BLaER1 treated with 17β-estradiol and CSF1 and Interleukin-3, amounts not matched to agents 10 nM and 100 nM (cell line): ENCODE measurements around the gene PDE4B.

ENCODE experiments used
- H3K27ac ChIP-seq, 11 experiments: shearing (Covaris generic); formaldehyde crosslinking; 2 replicates each; pipeline ENCODE4 v1.8.1; 2022
- H3K27me3 ChIP-seq, 11 experiments: shearing (Covaris generic); formaldehyde crosslinking; 2 replicates each; pipeline ENCODE4 v1.8.1; 2022
- H3K36me3 ChIP-seq, 11 experiments: shearing (Covaris generic); formaldehyde crosslinking; 2 replicates each; pipeline ENCODE4 v1.8.1; 2022
- H3K4me1 ChIP-seq, 10 experiments: shearing (Covaris generic); formaldehyde crosslinking; 2 replicates each; pipeline ENCODE4 v1.8.1; 2022
- H3K4me2 ChIP-seq, 11 experiments: shearing (Covaris generic); formaldehyde crosslinking; 2 replicates each; pipeline ENCODE4 v1.8.1; 2022
- H3K4me3 ChIP-seq, 10 experiments: shearing (Covaris generic); formaldehyde crosslinking; 2 replicates each; pipeline ENCODE4 v1.8.1; 2022
- H3K9ac ChIP-seq, 11 experiments: shearing (Covaris generic); formaldehyde crosslinking; 2 replicates each; pipeline ENCODE4 v1.8.1; 2022
- H3K9me3 ChIP-seq, 11 experiments: shearing (Covaris generic); formaldehyde crosslinking; replicated peaks in 1 of 11; 2 replicates each; pipeline ENCODE4 v1.8.1; 2022
- H4K20me1 ChIP-seq, 11 experiments: shearing (Covaris generic); formaldehyde crosslinking; 2 replicates each; pipeline ENCODE4 v1.8.1; 2022
- Cebpa-rat ChIP-seq, 11 experiments: shearing (Covaris generic); IDR thresholded peaks; 2 replicates each; pipeline ENCODE4 v1.8.1; 2022

PDE4B gene

GRCh38 chr1:65949933-65950332 lies 157.2 kb downstream of the PDE4B start:
- no peaks in the 10 kb centered on the region for H4K20me1 ChIP-seq
- no peaks in the 10 kb centered on the region for H3K9me3 ChIP-seq
- no peaks in the 10 kb centered on the region for H3K4me1 ChIP-seq
- no peak overlapping the region for H3K4me3 ChIP-seq
- H3K36me3 ChIP-seq: no peaks in the 10 kb centered on the region
- H3K27me3 ChIP-seq: no peaks in the 10 kb centered on the region
- H3K9ac ChIP-seq: no peak overlapping the region
- H3K27ac ChIP-seq: no peak overlapping the region
- no peak for TF ChIP-seq Cebpa-rat (IDR thresholded peaks at IDR 0.05)
- no peak overlapping the region for H3K4me2 ChIP-seq

DNA sequence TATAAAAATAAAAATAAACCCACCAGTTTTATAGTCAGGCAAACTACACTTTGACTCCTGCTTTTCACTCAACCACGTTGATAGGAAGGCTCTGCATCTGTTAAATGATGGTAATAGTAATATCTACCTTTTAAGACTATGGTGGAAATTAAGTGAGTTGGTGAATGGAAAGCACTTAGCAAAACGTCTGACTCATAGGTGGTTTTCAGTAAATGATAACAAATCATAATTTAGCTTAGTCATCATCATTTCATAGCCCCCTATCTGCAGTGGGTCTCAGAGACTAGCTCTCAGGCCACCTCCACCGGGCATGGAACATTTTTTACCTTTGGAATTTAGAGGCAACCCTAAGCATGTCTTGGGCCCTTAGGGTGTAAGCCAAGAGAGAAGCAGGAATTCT lies 160.0 kb downstream of the PDE4B start:
- TF ChIP-seq Cebpa-rat (IDR thresholded peaks at IDR 0.05): no peak
- Histone ChIP-seq H4K20me1 (no peaks in the 10 kb centered on the region), H3K9me3 (no peaks in the 10 kb centered on the region), H3K4me3 (no peak overlapping the region), H3K27ac (no peak overlapping the region), H3K4me1 (no peaks in the 10 kb centered on the region), H3K36me3 (no peaks in the 10 kb centered on the region), H3K4me2 (no peak overlapping the region), H3K9ac (no peak overlapping the region), H3K27me3 (no peaks in the 10 kb centered on the region)

DNA sequence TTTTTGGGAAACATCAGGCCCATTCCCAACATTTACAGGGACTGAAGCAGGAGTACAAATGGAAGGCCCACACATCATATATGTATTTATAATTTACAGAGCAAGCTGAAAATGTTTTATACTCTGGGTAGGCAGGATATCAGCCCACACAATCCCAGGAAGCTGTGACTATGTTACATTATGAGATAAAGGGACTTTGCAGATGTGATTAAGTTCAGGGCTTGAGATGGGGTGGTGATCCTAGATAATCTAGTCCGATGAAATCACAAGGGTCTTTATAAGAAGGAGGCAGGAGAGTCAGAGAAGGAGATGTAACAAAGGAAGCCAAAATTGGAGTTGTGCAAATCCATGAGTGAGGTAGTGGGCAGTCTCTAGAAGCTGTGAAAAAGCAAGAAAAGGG lies 160.5 kb downstream of the PDE4B start:
- no peak overlapping the region for H3K4me2 ChIP-seq
- no peak overlapping the region for H3K27ac ChIP-seq
- H4K20me1 ChIP-seq: no peaks in the 10 kb centered on the region
- no peak overlapping the region for H3K9ac ChIP-seq
- H3K9me3 ChIP-seq: no peaks in the 10 kb centered on the region
- no peak overlapping the region for H3K4me3 ChIP-seq
- H3K36me3 ChIP-seq: no peaks in the 10 kb centered on the region
- no peak for TF ChIP-seq Cebpa-rat (IDR thresholded peaks at IDR 0.05)
- no peaks in the 10 kb centered on the region for H3K27me3 ChIP-seq
- H3K4me1 ChIP-seq: no peaks in the 10 kb centered on the region

- Histone ChIP-seq H4K20me1 (no peaks in the 10 kb centered on the region), H3K4me1 (0 out of 20 replicates have a peak, but pooled peaks cover 0 to 3% (median 0%) of the 10 kb centered on the region in 10 experiments), H3K27me3 (no peaks in the 10 kb centered on the region), H3K9me3 (no peaks in the 10 kb centered on the region), H3K4me3 (no peak overlapping the region), H3K36me3 (no peaks in the 10 kb centered on the region), H3K9ac (no peak overlapping the region), H3K4me2 (no peak overlapping the region), H3K27ac (no peak overlapping the region)
- no peak for TF ChIP-seq Cebpa-rat (IDR thresholded peaks at IDR 0.05)
These were observed 162.4 kb downstream of the PDE4B start for GRCh38 chr1:65955071-65955470.

GRCh38 chr1:65955503-65955902 lies 162.8 kb downstream of the PDE4B start:
- H3K27ac ChIP-seq: no peak overlapping the region
- no peaks in the 10 kb centered on the region for H3K9me3 ChIP-seq
- no peak overlapping the region for H3K4me2 ChIP-seq
- no peaks in the 10 kb centered on the region for H3K27me3 ChIP-seq
- H3K4me3 ChIP-seq: no peak overlapping the region
- no peak for TF ChIP-seq Cebpa-rat (IDR thresholded peaks at IDR 0.05)
- H4K20me1 ChIP-seq: no peaks in the 10 kb centered on the region
- H3K9ac ChIP-seq: no peak overlapping the region
- H3K36me3 ChIP-seq: no peaks in the 10 kb centered on the region
- H3K4me1 ChIP-seq: 0 out of 20 replicates have a peak, but pooled peaks cover 0 to 6% (median 0%) of the 10 kb centered on the region in 10 experiments

GRCh38 chr1:65958561-65959350 lies 166.1 kb downstream of the PDE4B start:
- Histone ChIP-seq H3K9me3 (no peaks in the 10 kb centered on the region), H3K4me1 (0 out of 20 replicates have a peak, but pooled peaks cover 0 to 6% (median 0%) of the 10 kb centered on the region in 10 experiments), H4K20me1 (no peaks in the 10 kb centered on the region), H3K27ac (no peak overlapping the region), H3K4me2 (no peak overlapping the region), H3K36me3 (no peaks in the 10 kb centered on the region), H3K27me3 (no peaks in the 10 kb centered on the region), H3K9ac (no peak overlapping the region), H3K4me3 (no peak overlapping the region)
- TF ChIP-seq Cebpa-rat (IDR thresholded peaks at IDR 0.05): no peak

GRCh38 chr1:65959896-65960567 lies 167.3 kb downstream of the PDE4B start:
- Histone ChIP-seq H3K4me3 (no peak overlapping the region), H3K4me2 (0 out of 22 replicates have a peak overlapping the region, but pooled peaks of 1 of the 11 experiments have one; percentile 3), H3K36me3 (no peaks in the 10 kb centered on the region), H3K27ac (no peak overlapping the region), H3K9me3 (no peaks in the 10 kb centered on the region), H4K20me1 (no peaks in the 10 kb centered on the region), H3K9ac (no peak overlapping the region), H3K27me3 (no peaks in the 10 kb centered on the region), H3K4me1 (0 out of 20 replicates have a peak, but pooled peaks cover 0 to 6% (median 0%) of the 10 kb centered on the region in 10 experiments)
- TF ChIP-seq Cebpa-rat (IDR thresholded peaks at IDR 0.05): no peak

DNA sequence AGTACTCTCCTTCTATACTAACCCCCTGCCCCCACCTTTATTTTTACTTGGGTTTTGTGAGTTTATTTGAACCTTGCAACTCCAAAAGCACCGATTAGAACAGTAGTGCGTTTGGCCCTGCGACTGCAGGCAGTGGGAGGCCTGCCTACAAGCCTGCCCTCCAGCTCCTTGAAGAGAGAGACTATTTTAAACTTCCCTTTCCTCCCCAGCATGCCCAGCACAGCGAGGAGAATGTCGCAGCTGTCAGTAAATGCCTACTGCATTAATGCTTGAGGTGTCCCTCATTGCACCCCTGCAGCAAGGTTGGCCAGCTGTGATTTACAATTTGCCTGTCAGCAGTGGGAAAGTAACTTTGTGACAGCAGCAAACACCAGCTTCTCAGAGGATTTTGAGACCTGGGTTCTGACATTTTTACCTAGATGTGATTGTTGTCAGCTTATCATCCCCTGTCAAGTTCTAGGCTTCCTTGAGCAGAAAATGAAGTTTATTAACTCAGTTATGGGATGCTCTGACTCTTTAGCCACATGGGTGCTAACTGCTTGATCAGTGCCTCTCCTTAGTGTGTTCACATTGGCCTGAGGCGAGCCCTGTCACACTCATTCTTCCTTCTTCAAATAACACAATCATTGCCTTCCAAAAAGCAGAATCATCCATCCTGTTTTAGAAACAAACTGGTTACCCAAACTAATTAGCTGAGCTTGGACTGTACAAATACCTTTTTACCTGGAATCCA lies 170.6 kb downstream of the PDE4B start:
- no peaks in the 10 kb centered on the region for H3K36me3 ChIP-seq
- H3K4me2 ChIP-seq: no peak overlapping the region
- H3K9ac ChIP-seq: no peak overlapping the region
- H3K4me3 ChIP-seq: no peak overlapping the region
- H3K27ac ChIP-seq: no peak overlapping the region
- no peaks in the 10 kb centered on the region for H4K20me1 ChIP-seq
- 0 out of 22 replicates have a peak, but pooled peaks cover 0 to 6% (median 0%) of the 10 kb centered on the region in 11 experiments for H3K9me3 ChIP-seq
- no peaks in the 10 kb centered on the region for H3K27me3 ChIP-seq
- TF ChIP-seq Cebpa-rat (IDR thresholded peaks at IDR 0.05): no peak
- 0 out of 20 replicates have a peak, but pooled peaks cover 0 to 6% (median 0%) of the 10 kb centered on the region in 10 experiments for H3K4me1 ChIP-seq

DNA sequence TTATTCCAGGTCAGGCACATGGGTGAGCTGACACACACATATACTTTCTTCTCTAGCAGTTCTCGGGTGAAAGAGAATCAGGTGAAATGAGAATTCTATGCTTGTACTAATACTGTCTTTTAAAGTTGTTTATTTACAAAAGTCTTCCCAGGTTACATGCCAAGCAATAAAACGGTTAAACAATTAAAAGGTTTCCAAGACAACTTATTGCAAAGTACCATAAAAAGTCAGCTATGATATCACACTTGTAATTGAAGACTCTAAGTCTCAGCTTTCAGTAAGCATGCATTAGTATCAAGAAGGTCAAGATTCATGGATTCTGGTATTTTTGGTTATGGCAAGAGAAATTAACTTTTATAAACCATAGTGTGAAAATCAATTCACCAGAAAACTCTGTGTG lies 171.4 kb downstream of the PDE4B start:
- Histone ChIP-seq H3K4me2 (no peak overlapping the region), H3K27me3 (no peaks in the 10 kb centered on the region), H4K20me1 (no peaks in the 10 kb centered on the region), H3K4me3 (no peak overlapping the region), H3K36me3 (no peaks in the 10 kb centered on the region), H3K9ac (no peak overlapping the region), H3K27ac (no peak overlapping the region), H3K4me1 (0 out of 20 replicates have a peak, but pooled peaks cover 0 to 6% (median 0%) of the 10 kb centered on the region in 10 experiments), H3K9me3 (0 out of 22 replicates have a peak, but pooled peaks cover 0 to 6% (median 0%) of the 10 kb centered on the region in 11 experiments)
- TF ChIP-seq Cebpa-rat (IDR thresholded peaks at IDR 0.05): no peak
